HEK293 (cell line): ENCODE measurements around the gene KRT81.
"Not testable (repeated sequence)": the region's sequence is repeated elsewhere in the genome, so short reads cannot be mapped to it uniquely, and the experiment has no call there.

ENCODE experiments used
- CTCF ChIP-seq: fragments of 450-650 bp; formaldehyde crosslinking; IDR thresholded peaks from 2 replicates; pipeline ENCODE4 v1.5.1; 2016; ENCODE audit warnings: missing biosample characterization, missing genetic modification characterization
- ZNF76 ChIP-seq: fragments of 450-650 bp; formaldehyde crosslinking; IDR thresholded peaks from 2 replicates; pipeline ENCODE4; 2016; ENCODE audit warnings: low read depth, missing biosample characterization, missing genetic modification characterization, borderline replicate concordance
- ZNF768 ChIP-seq: fragments of 450-650 bp; formaldehyde crosslinking; IDR thresholded peaks from 2 replicates; pipeline ENCODE4 v1.5.1; 2018; ENCODE audit warnings: missing biosample characterization, mild to moderate bottlenecking, missing genetic modification characterization

- not testable (repeated sequence) for TF ChIP-seq ZNF76, CTCF, ZNF768 (tag by site-specific recombination)
Observed at GRCh38 chr12:52304941-52305411, 13.6 kb upstream of the KRT81 start.
